Naive thymus-derived CD8-positive, alpha-beta T cell (primary cell): Measurements from ENCODE around the gene AKAP6. TPM values are rescaled to one million over a fixed set of nuclear protein-coding genes. Genes with fewer than 3 reads are reported as not detected.

ENCODE experiments used
- ATAC-seq, 2 donors: fragments of 150-1000 bp; cut with Tn5 transposase in 1 of 2; sonication (Bioruptor Pico), chemical (Tn5 transposase) in 1 of 2; 1 replicate in 1 of 2; 2 replicates in 1 of 2; pipeline ENCODE4 v1.10.0; 2021; ENCODE audit warnings: mild to moderate bottlenecking in 2 of 2, moderate library complexity in 2 of 2
- POLR2A ChIA-PET: fragments of 350-600 bp; sonication (Branson Sonifier 250); formaldehyde crosslinking; loops from one replicate; lab custom pipeline; 2021; ENCODE audit warnings: antibody characterized with exemption; lab: Charles Lee
- DNase-seq, 10 donors: peaks; one replicate each; pipeline versions ENCODE4 v3.0.0 to v3.0.0-alpha.2; 2020 to 2022
- H3K27ac Mint-ChIP-seq, 10 donors: one replicate each; pipeline ENCODE4 v1.8.0; 2020 to 2022; ENCODE audit warnings: mild to moderate bottlenecking in 10 of 10, mixed read lengths in 10 of 10, moderate library complexity in 4 of 10, inconsistent platforms in 1 of 10
- H3K27me3 Mint-ChIP-seq, 5 donors: one replicate each; pipeline ENCODE4 v1.8.0; 2021 to 2022; ENCODE audit warnings: mixed read lengths in 5 of 5
- H3K36me3 Mint-ChIP-seq, 3 donors: one replicate each; pipeline ENCODE4 v1.8.0; 2020 to 2022; ENCODE audit warnings: mixed read lengths in 3 of 3, mild to moderate bottlenecking in 2 of 3, inconsistent platforms in 1 of 3
- H3K4me1 Mint-ChIP-seq, 4 donors: one replicate each; pipeline ENCODE4 v1.8.0; 2021 to 2022; ENCODE audit warnings: mixed read lengths in 4 of 4
- H3K4me3 Mint-ChIP-seq, 10 donors: one replicate each; pipeline ENCODE4 v1.8.0; 2020 to 2022; ENCODE audit warnings: mild to moderate bottlenecking in 10 of 10, mixed read lengths in 10 of 10, moderate library complexity in 6 of 10, inconsistent platforms in 1 of 10
- H3K9me3 Mint-ChIP-seq, 9 donors: one replicate each; pipeline ENCODE4 v1.8.0; 2020 to 2022; ENCODE audit warnings: mixed read lengths in 9 of 9, mild to moderate bottlenecking in 3 of 9, inconsistent platforms in 1 of 9, moderate library complexity in 1 of 9
- polyA plus RNA-seq, 3 donors: library from polyadenylated mRNA; unstranded; fragments of 300-500 nt; fragmentation: Illumina TruSeq; gene quantifications; one replicate each; pipeline ENCODE4 v1.2.3, GENCODE V29; 2021
- total RNA-seq, 8 experiments: library from RNA in 2 of 8; stranded (reverse) in 2 of 8; gene quantifications; one replicate each; pipeline ENCODE4 v1.2.3 and lab custom pipeline; 2021 to 2026

The AKAP6 gene
- total and polyA plus RNA-seq, 5 experiments from 2014 or later: 1.4 to 4.6 (median 3.2) TPM

DNA sequence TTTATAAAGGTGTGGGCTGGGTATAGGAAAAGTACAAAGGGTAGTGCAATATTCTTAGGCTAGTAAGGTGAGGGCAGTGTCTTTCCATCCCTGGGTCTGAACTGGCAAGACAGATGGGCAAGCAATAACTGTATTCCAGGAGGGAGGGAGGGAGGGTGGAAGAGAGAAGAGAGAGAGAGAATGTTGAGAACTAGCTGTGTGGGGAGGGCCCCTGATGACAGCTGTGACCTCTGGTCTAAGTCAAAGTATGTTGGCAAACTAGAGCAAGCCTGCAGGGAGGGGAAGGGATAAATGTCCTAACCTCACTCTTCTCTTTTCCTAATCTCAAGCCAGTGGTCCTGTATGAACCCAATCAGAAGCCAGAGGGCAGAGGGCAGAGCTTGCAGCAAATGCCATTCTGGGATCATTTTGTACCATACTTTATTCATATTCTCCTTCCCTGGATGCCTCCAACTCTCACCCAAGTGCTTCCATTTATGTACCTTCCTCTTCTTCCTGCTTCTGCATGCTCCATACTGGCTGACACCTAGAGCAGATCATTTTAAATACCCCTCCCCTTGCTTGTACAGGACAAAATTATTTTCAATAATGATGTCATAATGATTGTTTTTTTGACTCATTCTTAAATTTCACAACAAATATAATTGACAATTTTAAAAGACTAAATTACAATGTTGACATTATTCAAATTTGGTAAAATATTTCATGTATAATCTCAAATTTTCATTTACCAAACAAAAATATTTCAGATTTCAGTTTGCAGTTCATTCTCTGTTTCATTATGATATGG, 75.9 kb downstream of the AKAP6 start:
- no peaks in the 10 kb centered on the region for H3K4me1 Mint-ChIP-seq
- H3K27me3 Mint-ChIP-seq: peaks cover 0 to 4% (median 0%) of the 10 kb centered on the region in 5 donors
- H3K9me3 Mint-ChIP-seq: no peaks in the 10 kb centered on the region
- peaks cover 0 to 3% (median 0%) of the 10 kb centered on the region in 3 donors for H3K36me3 Mint-ChIP-seq
- no peak overlapping the region for H3K4me3 Mint-ChIP-seq
- POLR2A ChIA-PET: no interaction called here
- no peak overlapping the region for H3K27ac Mint-ChIP-seq
- no peak for DNase-seq
- no peak for ATAC-seq

GRCh38 chr14:32405856-32406255, 76.8 kb downstream of the AKAP6 start:
- Mint-ChIP-seq H3K36me3 (peaks cover 0 to 3% (median 0%) of the 10 kb centered on the region in 3 donors), H3K9me3 (no peaks in the 10 kb centered on the region), H3K27me3 (peaks cover 0 to 4% (median 0%) of the 10 kb centered on the region in 5 donors), H3K27ac (no peak overlapping the region), H3K4me1 (no peaks in the 10 kb centered on the region), H3K4me3 (no peak overlapping the region)
- POLR2A ChIA-PET: no interaction called here
- ATAC-seq (no peak), DNase-seq (no peak)

GRCh38 chr14:32407130-32407529, 78.0 kb downstream of the AKAP6 start:
- ATAC-seq (no peak), DNase-seq (no peak)
- Mint-ChIP-seq H3K9me3 (no peaks in the 10 kb centered on the region), H3K4me1 (no peaks in the 10 kb centered on the region), H3K27me3 (peaks cover 0 to 4% (median 0%) of the 10 kb centered on the region in 5 donors), H3K36me3 (peaks cover 0 to 3% (median 0%) of the 10 kb centered on the region in 3 donors), H3K4me3 (no peak overlapping the region), H3K27ac (no peak overlapping the region)
- POLR2A ChIA-PET: no interaction called here

- peaks cover 0 to 4% (median 0%) of the 10 kb centered on the region in 5 donors for H3K27me3 Mint-ChIP-seq
- no peak overlapping the region for H3K4me3 Mint-ChIP-seq
- POLR2A ChIA-PET: no interaction called here
- H3K9me3 Mint-ChIP-seq: no peaks in the 10 kb centered on the region
- no peak overlapping the region for H3K27ac Mint-ChIP-seq
- ATAC-seq (no peak), DNase-seq (no peak)
- no peaks in the 10 kb centered on the region for H3K4me1 Mint-ChIP-seq
- no peaks in the 10 kb centered on the region for H3K36me3 Mint-ChIP-seq
Measured at GRCh38 chr14:32408018-32408417, 78.9 kb downstream of the AKAP6 start.

DNA sequence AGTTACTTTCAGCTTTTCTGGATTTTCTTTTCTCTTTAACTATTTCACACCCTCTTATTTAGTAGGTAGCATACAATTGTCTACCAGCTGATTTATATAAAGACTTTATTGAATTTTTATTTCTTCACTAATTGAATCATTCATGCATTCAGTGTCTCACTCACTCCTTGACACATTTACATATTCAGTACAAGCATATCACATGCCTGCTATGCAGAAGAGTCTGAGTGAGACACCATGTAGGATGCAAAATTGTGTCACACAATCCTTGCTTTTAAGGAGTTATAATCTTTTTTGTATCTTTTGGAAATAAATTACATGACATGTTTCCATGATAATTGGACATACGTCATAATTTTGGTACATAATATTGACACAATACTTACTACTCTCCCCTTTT, 83.0 kb downstream of the AKAP6 start:
- H3K27me3 Mint-ChIP-seq: peaks cover 0 to 6% (median 1%) of the 10 kb centered on the region in 5 donors
- peaks cover 0 to 4% (median 0%) of the 10 kb centered on the region in 3 donors for H3K36me3 Mint-ChIP-seq
- no peaks in the 10 kb centered on the region for H3K4me1 Mint-ChIP-seq
- H3K4me3 Mint-ChIP-seq: no peak overlapping the region
- no peak overlapping the region for H3K27ac Mint-ChIP-seq
- ATAC-seq: no peak
- no peak for DNase-seq
- POLR2A ChIA-PET: no interaction called here
- H3K9me3 Mint-ChIP-seq: no peaks in the 10 kb centered on the region

- peaks cover 0 to 4% (median 0%) of the 10 kb centered on the region in 3 donors for H3K36me3 Mint-ChIP-seq
- H3K4me3 Mint-ChIP-seq: no peak overlapping the region
- POLR2A ChIA-PET: no interaction called here
- ATAC-seq: no peak
- peaks cover 0 to 4% (median 1%) of the 10 kb centered on the region in 5 donors for H3K27me3 Mint-ChIP-seq
- no peak overlapping the region for H3K27ac Mint-ChIP-seq
- H3K4me1 Mint-ChIP-seq: no peaks in the 10 kb centered on the region
- no peaks in the 10 kb centered on the region for H3K9me3 Mint-ChIP-seq
- DNase-seq: no peak
Measured at GRCh38 chr14:32412532-32412931, 83.4 kb downstream of the AKAP6 start.

GRCh38 chr14:32413967-32414640, 85.0 kb downstream of the AKAP6 start:
- DNase-seq (no peak), ATAC-seq (no peak)
- H3K36me3 Mint-ChIP-seq: peaks cover 0 to 4% (median 0%) of the 10 kb centered on the region in 3 donors
- no peaks in the 10 kb centered on the region for H3K4me1 Mint-ChIP-seq
- no peaks in the 10 kb centered on the region for H3K9me3 Mint-ChIP-seq
- no peak overlapping the region for H3K27ac Mint-ChIP-seq
- H3K27me3 Mint-ChIP-seq: peaks cover 0 to 4% (median 0%) of the 10 kb centered on the region in 5 donors
- POLR2A ChIA-PET: no interaction called here
- no peak overlapping the region for H3K4me3 Mint-ChIP-seq

DNA sequence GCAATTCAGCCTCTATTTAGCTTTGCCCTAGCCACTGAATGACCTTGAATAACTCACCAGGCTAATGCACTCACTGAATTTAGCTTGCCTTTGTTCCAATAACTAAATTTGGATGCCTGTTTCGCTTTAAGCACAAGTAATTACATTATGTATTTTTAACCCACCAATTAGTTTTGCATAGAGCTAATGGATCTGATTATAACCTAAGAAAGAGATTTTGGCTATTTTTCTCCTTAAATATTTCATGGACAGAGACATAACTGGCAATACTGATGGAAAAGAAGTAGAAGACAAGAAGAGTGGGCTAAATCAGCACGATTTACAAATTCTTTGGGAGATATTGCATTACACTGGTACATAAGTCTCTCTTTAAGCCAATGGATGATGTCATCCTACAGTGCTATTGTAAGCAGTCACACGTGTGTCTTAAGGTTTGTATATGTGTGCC, 85.7 kb downstream of the AKAP6 start:
- POLR2A ChIA-PET: no interaction called here
- Mint-ChIP-seq H3K36me3 (peaks cover 0 to 4% (median 0%) of the 10 kb centered on the region in 3 donors), H3K27me3 (peaks cover 0 to 4% (median 0%) of the 10 kb centered on the region in 5 donors), H3K4me3 (no peak overlapping the region), H3K9me3 (no peaks in the 10 kb centered on the region), H3K4me1 (no peaks in the 10 kb centered on the region), H3K27ac (no peak overlapping the region)
- ATAC-seq (no peak), DNase-seq (no peak)

GRCh38 chr14:32417956-32418552, 89.0 kb downstream of the AKAP6 start:
- DNase-seq: no peak
- H3K27me3 Mint-ChIP-seq: peaks cover 0 to 4% (median 0%) of the 10 kb centered on the region in 5 donors
- no peak overlapping the region for H3K27ac Mint-ChIP-seq
- no peak for ATAC-seq
- H3K9me3 Mint-ChIP-seq: peaks cover 0 to 13% (median 8%) of the 10 kb centered on the region in 9 donors
- H3K4me3 Mint-ChIP-seq: no peak overlapping the region
- H3K4me1 Mint-ChIP-seq: no peaks in the 10 kb centered on the region
- POLR2A ChIA-PET: no interaction called here
- H3K36me3 Mint-ChIP-seq: peaks cover 0 to 8% (median 0%) of the 10 kb centered on the region in 3 donors

DNA sequence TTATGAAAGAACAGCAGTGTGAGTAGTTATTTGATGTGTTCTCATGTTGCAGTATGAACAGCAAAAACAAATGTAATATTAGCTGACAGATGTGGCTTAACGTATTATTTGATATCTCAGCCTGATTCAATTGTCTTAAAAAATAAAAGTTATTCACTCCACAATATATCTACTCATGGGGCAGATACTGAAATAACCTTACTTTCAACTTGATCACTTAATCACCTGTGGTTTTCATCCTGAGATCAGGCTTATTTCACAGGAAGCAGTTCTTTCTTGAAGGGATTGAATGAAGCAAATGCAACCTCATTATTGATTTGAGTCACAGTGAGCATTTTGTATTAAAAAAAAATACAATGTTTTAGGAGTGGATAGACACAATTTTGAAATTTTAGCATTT, 90.3 kb downstream of the AKAP6 start:
- Mint-ChIP-seq H3K27me3 (no peaks in the 10 kb centered on the region), H3K4me3 (no peak overlapping the region), H3K36me3 (peaks cover 0 to 8% (median 0%) of the 10 kb centered on the region in 3 donors), H3K27ac (no peak overlapping the region), H3K4me1 (no peaks in the 10 kb centered on the region), H3K9me3 (peaks cover 0 to 16% (median 9%) of the 10 kb centered on the region in 9 donors)
- POLR2A ChIA-PET: no interaction called here
- ATAC-seq: no peak
- no peak for DNase-seq

GRCh38 chr14:32421781-32422180, 92.7 kb downstream of the AKAP6 start:
- Mint-ChIP-seq H3K27me3 (peaks cover 0 to 9% (median 0%) of the 10 kb centered on the region in 5 donors), H3K4me1 (no peaks in the 10 kb centered on the region), H3K9me3 (peaks cover 0 to 16% (median 9%) of the 10 kb centered on the region in 9 donors), H3K36me3 (peaks cover 0 to 9% (median 0%) of the 10 kb centered on the region in 3 donors), H3K27ac (no peak overlapping the region), H3K4me3 (no peak overlapping the region)
- no peak for ATAC-seq
- POLR2A ChIA-PET: no interaction called here
- DNase-seq: no peak

DNA sequence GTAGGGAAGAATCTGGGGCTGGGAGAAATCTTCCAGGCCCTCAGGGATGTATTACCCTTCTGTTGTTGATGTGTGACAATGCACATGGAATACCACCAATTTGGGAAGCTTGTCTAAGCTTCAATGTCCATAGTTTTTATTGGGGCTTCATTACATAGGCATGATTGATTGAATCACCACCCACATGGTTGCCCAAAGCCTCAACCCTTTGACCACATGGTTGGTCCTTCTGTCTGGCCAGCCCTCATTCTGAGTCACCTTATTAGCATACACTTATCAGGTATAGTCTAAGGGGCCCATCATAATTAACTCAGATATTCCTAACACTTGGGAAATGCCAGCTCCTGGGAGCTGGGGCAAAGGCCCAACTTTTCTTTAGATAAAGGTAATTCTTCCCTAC, 93.3 kb downstream of the AKAP6 start:
- Mint-ChIP-seq H3K9me3 (peaks cover 0 to 16% (median 9%) of the 10 kb centered on the region in 9 donors), H3K36me3 (peaks cover 0 to 7% (median 0%) of the 10 kb centered on the region in 3 donors), H3K4me1 (no peaks in the 10 kb centered on the region), H3K4me3 (no peak overlapping the region), H3K27me3 (peaks cover 0 to 10% (median 0%) of the 10 kb centered on the region in 5 donors), H3K27ac (no peak overlapping the region)
- POLR2A ChIA-PET: no interaction called here
- no peak for ATAC-seq
- no peak for DNase-seq

DNA sequence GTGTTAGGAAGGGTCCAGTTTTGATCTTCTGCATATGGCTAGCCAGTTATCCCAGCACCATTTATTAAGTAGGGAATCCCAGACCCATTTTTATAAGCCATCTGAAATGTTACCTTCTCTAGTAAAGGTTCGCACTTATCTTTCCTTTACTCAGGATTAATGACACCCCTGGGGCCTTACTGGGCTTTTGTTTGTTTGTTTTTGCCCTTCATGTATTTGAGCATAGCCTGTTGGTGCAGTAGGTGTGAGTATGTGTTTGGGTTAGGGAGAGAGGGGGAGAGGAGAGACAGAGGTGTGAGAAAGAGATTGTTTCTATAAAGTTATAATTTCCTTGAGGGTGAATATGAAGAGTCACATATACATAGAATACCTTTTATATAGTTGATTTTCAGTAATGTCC, 96.9 kb downstream of the AKAP6 start:
- Mint-ChIP-seq H3K27ac (no peak overlapping the region), H3K36me3 (peaks cover 0 to 7% (median 0%) of the 10 kb centered on the region in 3 donors), H3K27me3 (peaks cover 0 to 10% (median 0%) of the 10 kb centered on the region in 5 donors), H3K4me3 (no peak overlapping the region), H3K9me3 (peaks cover 0 to 16% (median 9%) of the 10 kb centered on the region in 9 donors), H3K4me1 (no peaks in the 10 kb centered on the region)
- POLR2A ChIA-PET: no interaction called here
- DNase-seq: no peak
- no peak for ATAC-seq
